ENCODE measurements around the gene MBD3L4. TPM values are rescaled to one million over a fixed set of nuclear protein-coding genes. Genes with fewer than 3 reads are reported as not detected.

MBD3L4 gene
- total RNA-seq, 1 experiment from 2014 or later = not detected

GRCh38 chr19:6995054-6995453 is 44.9 kb downstream of the MBD3L4 start:
- Histone ChIP-seq H3K36me3 (ENCODE audit: control insufficient read depth, insufficient read depth, low read length) (no peaks in the 10 kb centered on the region), H3K27me3 (replicated peaks; ENCODE audit: control insufficient read depth, insufficient read depth, low read length) (no peaks in the 10 kb centered on the region), H3K4me3 (ENCODE audit: low read depth, low read length) (no peak overlapping the region), H3K4me1 (no peaks in the 10 kb centered on the region), H3K9me3 (no peaks in the 10 kb centered on the region)
- peaks cover 5% of the 10 kb centered on the region for H3K27me3 Mint-ChIP-seq (ENCODE audit: insufficient read depth, unreplicated experiment)
- BruUV-seq (replicated peaks) = no TSS peak
- no peak for TF ChIP-seq CTCF (IDR thresholded peaks at IDR 0.05; ENCODE audit: insufficient read depth in 1 of 2, low read depth in 1 of 2, low read length in 1 of 2, severe bottlenecking in 1 of 2, unreplicated experiment in 1 of 2)
- H3K9me3 Mint-ChIP-seq (ENCODE audit: unreplicated experiment) = peaks cover 22% of the 10 kb centered on the region
- H3K4me3 Mint-ChIP-seq (ENCODE audit: unreplicated experiment) = peak overlapping the region; percentile 69
- DNase-seq = no peak
- ChIA-PET CTCF (no interaction called here), POLR2A (no interaction called here)
- H3K4me1 Mint-ChIP-seq (ENCODE audit: low read depth, unreplicated experiment) = no peaks in the 10 kb centered on the region
- intact Hi-C loops (cut with micrococcal nuclease; ENCODE audit: unreplicated experiment) = no loop called here
- H3K27ac Mint-ChIP-seq (ENCODE audit: unreplicated experiment) = peak overlapping the region; percentile 74
- peaks cover 19% of the 10 kb centered on the region for H3K36me3 Mint-ChIP-seq (ENCODE audit: insufficient read depth, unreplicated experiment)

DNA sequence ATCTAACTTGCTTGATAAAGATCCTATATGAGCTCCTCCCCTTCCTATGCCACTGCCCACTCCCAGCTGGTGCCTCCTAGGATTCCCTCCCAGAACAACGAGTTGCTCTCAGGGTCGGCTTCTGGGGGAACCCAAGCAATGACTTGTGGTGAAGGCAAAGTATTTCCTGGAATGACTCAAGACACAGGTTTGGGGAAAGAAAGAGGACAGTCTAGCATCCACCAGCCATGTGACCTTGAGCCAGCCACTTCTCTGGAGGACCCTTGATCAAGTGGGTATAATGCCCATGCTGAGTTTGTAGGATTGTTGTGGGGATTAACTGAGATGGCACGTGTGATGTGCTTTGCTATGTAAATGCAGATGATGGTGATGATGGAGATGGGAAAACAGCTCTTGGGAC is 51.7 kb downstream of the MBD3L4 start:
- POLR2A ChIA-PET = no interaction called here
- H3K4me1 ChIP-seq = no peaks in the 10 kb centered on the region
- H3K9me3 ChIP-seq = no peaks in the 10 kb centered on the region
- H3K36me3 ChIP-seq (ENCODE audit: control insufficient read depth, insufficient read depth, low read length) = no peaks in the 10 kb centered on the region
- no peaks in the 10 kb centered on the region for H3K36me3 Mint-ChIP-seq (ENCODE audit: insufficient read depth, unreplicated experiment)
- H3K4me1 Mint-ChIP-seq (ENCODE audit: low read depth, unreplicated experiment) = no peaks in the 10 kb centered on the region
- H3K27me3 Mint-ChIP-seq (ENCODE audit: insufficient read depth, unreplicated experiment) = peaks cover 3% of the 10 kb centered on the region
- H3K27me3 ChIP-seq (replicated peaks; ENCODE audit: control insufficient read depth, insufficient read depth, low read length) = no peaks in the 10 kb centered on the region
- peaks cover 7% of the 10 kb centered on the region for H3K9me3 Mint-ChIP-seq (ENCODE audit: unreplicated experiment)
- no peak overlapping the region for H3K27ac Mint-ChIP-seq (ENCODE audit: unreplicated experiment)
- intact Hi-C loops (cut with micrococcal nuclease; ENCODE audit: unreplicated experiment) = no loop called here
- CTCF ChIA-PET = no interaction called here
- no peak overlapping the region for H3K4me3 ChIP-seq (ENCODE audit: low read depth, low read length)
- DNase-seq = no peak
- no TSS peak for BruUV-seq (replicated peaks)
- H3K4me3 Mint-ChIP-seq (ENCODE audit: unreplicated experiment) = no peak overlapping the region
- TF ChIP-seq CTCF (IDR thresholded peaks at IDR 0.05; ENCODE audit: insufficient read depth in 1 of 2, low read depth in 1 of 2, low read length in 1 of 2, severe bottlenecking in 1 of 2, unreplicated experiment in 1 of 2) = no peak

DNA sequence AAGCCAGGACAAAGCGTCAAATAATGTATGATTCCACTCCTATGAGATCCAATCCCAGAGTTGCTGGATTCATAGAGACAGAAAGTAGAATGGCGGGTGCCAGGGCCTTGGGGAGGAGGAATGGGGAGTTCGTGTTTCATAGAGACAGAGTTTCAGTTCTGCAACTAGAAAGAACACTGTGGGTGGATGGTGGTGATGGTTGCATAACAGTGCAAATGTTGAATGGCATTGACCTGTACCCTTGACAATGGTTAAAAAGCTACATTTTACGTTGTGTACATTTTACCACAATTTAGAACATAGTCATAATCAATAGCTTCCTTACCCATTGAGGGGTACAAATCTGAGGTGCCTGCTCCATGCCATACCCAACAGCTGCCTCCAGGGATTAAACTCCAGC is 52.1 kb downstream of the MBD3L4 start:
- TF ChIP-seq CTCF (IDR thresholded peaks at IDR 0.05; ENCODE audit: insufficient read depth in 1 of 2, low read depth in 1 of 2, low read length in 1 of 2, severe bottlenecking in 1 of 2, unreplicated experiment in 1 of 2) = no peak
- ChIA-PET POLR2A (no interaction called here), CTCF (no interaction called here)
- Mint-ChIP-seq H3K27ac (ENCODE audit: unreplicated experiment) (no peak overlapping the region), H3K27me3 (ENCODE audit: insufficient read depth, unreplicated experiment) (peaks cover 3% of the 10 kb centered on the region), H3K36me3 (ENCODE audit: insufficient read depth, unreplicated experiment) (no peaks in the 10 kb centered on the region), H3K4me3 (ENCODE audit: unreplicated experiment) (no peak overlapping the region), H3K9me3 (ENCODE audit: unreplicated experiment) (peaks cover 11% of the 10 kb centered on the region), H3K4me1 (ENCODE audit: low read depth, unreplicated experiment) (no peaks in the 10 kb centered on the region)
- H3K36me3 ChIP-seq (ENCODE audit: control insufficient read depth, insufficient read depth, low read length) = no peaks in the 10 kb centered on the region
- no peak overlapping the region for H3K4me3 ChIP-seq (ENCODE audit: low read depth, low read length)
- no peaks in the 10 kb centered on the region for H3K4me1 ChIP-seq
- H3K9me3 ChIP-seq = no peaks in the 10 kb centered on the region
- DNase-seq = no peak
- no peaks in the 10 kb centered on the region for H3K27me3 ChIP-seq (replicated peaks; ENCODE audit: control insufficient read depth, insufficient read depth, low read length)
- intact Hi-C loops (cut with micrococcal nuclease; ENCODE audit: unreplicated experiment) = no loop called here
- BruUV-seq (replicated peaks) = no TSS peak

Other genes with a start within 250 kb of the MBD3L4 start
- gene ADGRE1, start 152.6 kb downstream of the MBD3L4 start, total RNA-seq (2022) = not detected in 2 replicates
- gene MBD3L2B, start 18.7 kb downstream of the MBD3L4 start, total RNA-seq (2022) = not detected in 2 replicates
- not detected in 2 replicates for gene MBD3L5, start 9.6 kb downstream of the MBD3L4 start, total RNA-seq (2022)
- gene MBD3L2, start 9.1 kb upstream of the MBD3L4 start, total RNA-seq (2022) = not detected in 2 replicates
- not detected in 2 replicates for gene MBD3L3, start 18.5 kb upstream of the MBD3L4 start, total RNA-seq (2022)
- 8.3 and 8.8 TPM in 2 replicates for gene ZNF557, start 29.5 kb upstream of the MBD3L4 start, total RNA-seq (2022)